Measurements from ENCODE around the gene NFKBIL1. TPM values are rescaled to one million over a fixed set of nuclear protein-coding genes. Genes with fewer than 3 reads are reported as not detected.

Gene NFKBIL1
- total and polyA plus RNA-seq, 9 of the 15 experiments (the other 6 are each of a cell fraction or from before 2014, with no cell fraction given) = 0.49 to 33.1 (median 7.6) TPM

DNA sequence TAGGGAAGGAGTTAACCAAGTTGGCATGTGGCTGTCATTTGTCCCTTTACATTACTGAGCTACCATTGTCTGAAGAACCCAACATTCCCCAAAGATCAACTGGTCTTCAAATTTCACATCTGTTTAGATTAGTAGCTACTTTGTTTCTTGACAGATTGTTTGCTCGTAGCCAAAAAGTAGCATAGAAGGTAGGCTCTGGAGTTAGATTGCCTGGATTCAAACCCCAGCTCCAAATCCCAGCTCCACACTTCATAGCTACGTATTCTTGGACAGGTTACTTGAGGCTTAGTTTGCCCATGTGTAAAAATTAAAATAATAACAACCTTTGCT is 1.1 kb downstream of the NFKBIL1 start (continued):
- TF ChIP-seq NCOA2 (IDR thresholded peaks at IDR 0.05; ENCODE audit: partially characterized antibody in 2 of 2) (no peak), HDAC6 (IDR thresholded peaks at IDR 0.05; ENCODE audit: low read depth, low read length) (no peak), DACH1 (IDR thresholded peaks at IDR 0.05; ENCODE audit: partially characterized antibody) (no peak), TCFL5 (CRISPR knock-in tag; conservative IDR thresholded peaks at IDR 0.05) (no peak), TRIM28 (IDR thresholded peaks at IDR 0.05) (no peak)
- TF ChIP-seq, protein P1, sequence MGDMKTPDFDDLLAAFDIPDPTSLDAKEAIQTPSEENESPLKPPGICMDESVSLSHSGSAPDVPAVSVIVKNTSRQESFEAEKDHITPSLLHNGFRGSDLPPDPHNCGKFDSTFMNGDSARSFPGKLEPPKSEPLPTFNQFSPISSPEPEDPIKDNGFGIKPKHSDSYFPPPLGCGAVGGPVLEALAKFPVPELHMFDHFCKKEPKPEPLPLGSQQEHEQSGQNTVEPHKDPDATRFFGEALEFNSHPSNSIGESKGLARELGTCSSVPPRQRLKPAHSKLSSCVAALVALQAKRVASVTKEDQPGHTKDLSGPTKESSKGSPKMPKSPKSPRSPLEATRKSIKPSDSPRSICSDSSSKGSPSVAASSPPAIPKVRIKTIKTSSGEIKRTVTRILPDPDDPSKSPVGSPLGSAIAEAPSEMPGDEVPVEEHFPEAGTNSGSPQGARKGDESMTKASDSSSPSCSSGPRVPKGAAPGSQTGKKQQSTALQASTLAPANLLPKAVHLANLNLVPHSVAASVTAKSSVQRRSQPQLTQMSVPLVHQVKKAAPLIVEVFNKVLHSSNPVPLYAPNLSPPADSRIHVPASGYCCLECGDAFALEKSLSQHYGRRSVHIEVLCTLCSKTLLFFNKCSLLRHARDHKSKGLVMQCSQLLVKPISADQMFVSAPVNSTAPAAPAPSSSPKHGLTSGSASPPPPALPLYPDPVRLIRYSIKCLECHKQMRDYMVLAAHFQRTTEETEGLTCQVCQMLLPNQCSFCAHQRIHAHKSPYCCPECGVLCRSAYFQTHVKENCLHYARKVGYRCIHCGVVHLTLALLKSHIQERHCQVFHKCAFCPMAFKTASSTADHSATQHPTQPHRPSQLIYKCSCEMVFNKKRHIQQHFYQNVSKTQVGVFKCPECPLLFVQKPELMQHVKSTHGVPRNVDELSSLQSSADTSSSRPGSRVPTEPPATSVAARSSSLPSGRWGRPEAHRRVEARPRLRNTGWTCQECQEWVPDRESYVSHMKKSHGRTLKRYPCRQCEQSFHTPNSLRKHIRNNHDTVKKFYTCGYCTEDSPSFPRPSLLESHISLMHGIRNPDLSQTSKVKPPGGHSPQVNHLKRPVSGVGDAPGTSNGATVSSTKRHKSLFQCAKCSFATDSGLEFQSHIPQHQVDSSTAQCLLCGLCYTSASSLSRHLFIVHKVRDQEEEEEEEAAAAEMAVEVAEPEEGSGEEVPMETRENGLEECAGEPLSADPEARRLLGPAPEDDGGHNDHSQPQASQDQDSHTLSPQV (IDR thresholded peaks at IDR 0.05) = peak; percentile 54
- TF ChIP-seq, protein P2, sequence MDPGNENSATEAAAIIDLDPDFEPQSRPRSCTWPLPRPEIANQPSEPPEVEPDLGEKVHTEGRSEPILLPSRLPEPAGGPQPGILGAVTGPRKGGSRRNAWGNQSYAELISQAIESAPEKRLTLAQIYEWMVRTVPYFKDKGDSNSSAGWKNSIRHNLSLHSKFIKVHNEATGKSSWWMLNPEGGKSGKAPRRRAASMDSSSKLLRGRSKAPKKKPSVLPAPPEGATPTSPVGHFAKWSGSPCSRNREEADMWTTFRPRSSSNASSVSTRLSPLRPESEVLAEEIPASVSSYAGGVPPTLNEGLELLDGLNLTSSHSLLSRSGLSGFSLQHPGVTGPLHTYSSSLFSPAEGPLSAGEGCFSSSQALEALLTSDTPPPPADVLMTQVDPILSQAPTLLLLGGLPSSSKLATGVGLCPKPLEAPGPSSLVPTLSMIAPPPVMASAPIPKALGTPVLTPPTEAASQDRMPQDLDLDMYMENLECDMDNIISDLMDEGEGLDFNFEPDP (CRISPR knock-in tag; IDR thresholded peaks at IDR 0.05) = no peak
- TF ChIP-seq, protein P3, sequence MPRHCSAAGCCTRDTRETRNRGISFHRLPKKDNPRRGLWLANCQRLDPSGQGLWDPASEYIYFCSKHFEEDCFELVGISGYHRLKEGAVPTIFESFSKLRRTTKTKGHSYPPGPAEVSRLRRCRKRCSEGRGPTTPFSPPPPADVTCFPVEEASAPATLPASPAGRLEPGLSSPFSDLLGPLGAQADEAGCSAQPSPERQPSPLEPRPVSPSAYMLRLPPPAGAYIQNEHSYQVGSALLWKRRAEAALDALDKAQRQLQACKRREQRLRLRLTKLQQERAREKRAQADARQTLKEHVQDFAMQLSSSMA (CRISPR knock-in tag; IDR thresholded peaks at IDR 0.05) = no peak
